Right lobe of liver (tissue), 4 donors: ENCODE measurements around the gene GATB.

Experiments used
- POLR2A ChIP-seq: fragments of 450-650 bp; IDR thresholded peaks from one replicate; pipeline ENCODE4 v1.6.1; 2017; ENCODE audit warnings: antibody characterized with exemption, mild to moderate bottlenecking
- TF ChIP-seq, protein P1 (sequence below), 4 donors: fragments of 200-600 bp in 3 of 4; fragments of 450-650 bp in 1 of 4; IDR thresholded peaks; one replicate each; pipeline versions ENCODE4 v1.5.1 to v1.8.0; 2016 to 2022; ENCODE audit warnings: antibody characterized with exemption in 4 of 4, mild to moderate bottlenecking in 2 of 4
- donor health status: DM: no; HTN: no; CAD: no.
- donor health status: DM: no; HTN: no; CAD: no.
- donor health status: DM: no; HTN: yes; CAD: no.

DNA sequence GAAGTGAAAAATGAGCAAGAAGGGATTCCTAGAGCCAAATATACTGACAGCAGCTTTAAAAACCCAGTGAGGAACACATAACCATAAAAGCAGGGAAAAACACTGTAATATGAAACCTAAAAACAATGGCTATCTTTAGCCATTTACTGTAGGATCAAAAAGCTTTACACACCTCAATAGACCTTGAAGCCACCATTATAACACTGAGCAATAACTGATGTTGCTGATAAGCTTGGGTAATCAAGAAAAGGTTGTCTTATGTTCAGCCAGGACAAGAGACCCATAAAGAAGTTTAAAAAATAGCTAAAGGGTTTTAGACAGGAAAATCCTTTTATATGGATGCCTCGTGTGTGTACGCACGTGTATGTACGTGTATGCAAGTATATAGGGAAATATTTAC, 16.9 kb downstream of the GATB start:
- TF ChIP-seq, protein P1, sequence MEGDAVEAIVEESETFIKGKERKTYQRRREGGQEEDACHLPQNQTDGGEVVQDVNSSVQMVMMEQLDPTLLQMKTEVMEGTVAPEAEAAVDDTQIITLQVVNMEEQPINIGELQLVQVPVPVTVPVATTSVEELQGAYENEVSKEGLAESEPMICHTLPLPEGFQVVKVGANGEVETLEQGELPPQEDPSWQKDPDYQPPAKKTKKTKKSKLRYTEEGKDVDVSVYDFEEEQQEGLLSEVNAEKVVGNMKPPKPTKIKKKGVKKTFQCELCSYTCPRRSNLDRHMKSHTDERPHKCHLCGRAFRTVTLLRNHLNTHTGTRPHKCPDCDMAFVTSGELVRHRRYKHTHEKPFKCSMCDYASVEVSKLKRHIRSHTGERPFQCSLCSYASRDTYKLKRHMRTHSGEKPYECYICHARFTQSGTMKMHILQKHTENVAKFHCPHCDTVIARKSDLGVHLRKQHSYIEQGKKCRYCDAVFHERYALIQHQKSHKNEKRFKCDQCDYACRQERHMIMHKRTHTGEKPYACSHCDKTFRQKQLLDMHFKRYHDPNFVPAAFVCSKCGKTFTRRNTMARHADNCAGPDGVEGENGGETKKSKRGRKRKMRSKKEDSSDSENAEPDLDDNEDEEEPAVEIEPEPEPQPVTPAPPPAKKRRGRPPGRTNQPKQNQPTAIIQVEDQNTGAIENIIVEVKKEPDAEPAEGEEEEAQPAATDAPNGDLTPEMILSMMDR (IDR thresholded peaks at IDR 0.05): no peak
- TF ChIP-seq POLR2A: no peak
